ENCODE results near the gene CMTM8. TPM values are rescaled to one million over a fixed set of nuclear protein-coding genes. Genes with fewer than 3 reads are reported as not detected.

CMTM8 gene
- total and polyA plus RNA-seq, 10 of the 15 experiments (the other 5 are each of a cell fraction or from before 2014, with no cell fraction given), result 0.11 to 0.23 TPM; not detected in 8

- in situ Hi-C loops (cut with MboI), result no loop called here
- no peak overlapping the region for H3K4me2 ChIP-seq (ENCODE audit: control insufficient read depth, insufficient read depth)
- H3K9me3 ChIP-seq (replicated peaks; ENCODE audit: control insufficient read depth, insufficient read depth, low read length), result no peaks in the 10 kb centered on the region
- DNase-seq (ENCODE audit: low read depth, low spot score) (no peak), ATAC-seq (no peak), FAIRE-seq (no peak)
- H3K27me3 ChIP-seq (replicated peaks in 1 of 2; ENCODE audit: control insufficient read depth in 2 of 2, insufficient read depth in 2 of 2, low read length in 1 of 2), result no peaks in the 10 kb centered on the region; a peak in 1 of 4 replicates
- no peaks in the 10 kb centered on the region for H3K79me2 ChIP-seq (ENCODE audit: control insufficient read depth, insufficient read depth, low read length)
- CTCF ChIA-PET, result interaction anchor here (1.0 kb wide), 1 partner anchor 9 kb away, joined by 3 read pairs; no protein-coding TSS in a partner anchor
- H2AFZ ChIP-seq (ENCODE audit: control insufficient read depth, low read depth, low read length), result no peak overlapping the region
- SMC1A ChIA-PET (ENCODE audit: uncharacterized antibody, unreplicated experiment), result no interaction called here
- RAD21 ChIA-PET (ENCODE audit: unreplicated experiment), result no interaction called here
- no peaks in the 10 kb centered on the region for H4K20me1 ChIP-seq (ENCODE audit: control insufficient read depth, insufficient read depth)
- POLR2A ChIA-PET, result no interaction called here
- no peaks in the 10 kb centered on the region for H3K4me1 ChIP-seq (ENCODE audit: control insufficient read depth, insufficient read depth, low read length)
- H3K27ac ChIP-seq (ENCODE audit: control insufficient read depth, insufficient read depth), result no peak overlapping the region
- WGBS (ENCODE audit: insufficient coverage, insufficient replicate concordance, low lambda C conversion rate, missing lambda C conversion rate), result 6% methylated on average over 3 of the region's 3 CpGs
- TF ChIP-seq, protein P1, sequence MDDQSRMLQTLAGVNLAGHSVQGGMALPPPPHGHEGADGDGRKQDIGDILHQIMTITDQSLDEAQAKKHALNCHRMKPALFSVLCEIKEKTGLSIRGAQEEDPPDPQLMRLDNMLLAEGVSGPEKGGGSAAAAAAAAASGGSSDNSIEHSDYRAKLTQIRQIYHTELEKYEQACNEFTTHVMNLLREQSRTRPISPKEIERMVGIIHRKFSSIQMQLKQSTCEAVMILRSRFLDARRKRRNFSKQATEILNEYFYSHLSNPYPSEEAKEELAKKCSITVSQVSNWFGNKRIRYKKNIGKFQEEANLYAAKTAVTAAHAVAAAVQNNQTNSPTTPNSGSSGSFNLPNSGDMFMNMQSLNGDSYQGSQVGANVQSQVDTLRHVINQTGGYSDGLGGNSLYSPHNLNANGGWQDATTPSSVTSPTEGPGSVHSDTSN (IDR thresholded peaks at IDR 0.05; ENCODE audit: insufficient replicate concordance, low read depth, low read length), result no peak
- no peak for TF ChIP-seq ZSCAN29 (IDR thresholded peaks at IDR 0.05)
- TF ChIP-seq, protein P2, sequence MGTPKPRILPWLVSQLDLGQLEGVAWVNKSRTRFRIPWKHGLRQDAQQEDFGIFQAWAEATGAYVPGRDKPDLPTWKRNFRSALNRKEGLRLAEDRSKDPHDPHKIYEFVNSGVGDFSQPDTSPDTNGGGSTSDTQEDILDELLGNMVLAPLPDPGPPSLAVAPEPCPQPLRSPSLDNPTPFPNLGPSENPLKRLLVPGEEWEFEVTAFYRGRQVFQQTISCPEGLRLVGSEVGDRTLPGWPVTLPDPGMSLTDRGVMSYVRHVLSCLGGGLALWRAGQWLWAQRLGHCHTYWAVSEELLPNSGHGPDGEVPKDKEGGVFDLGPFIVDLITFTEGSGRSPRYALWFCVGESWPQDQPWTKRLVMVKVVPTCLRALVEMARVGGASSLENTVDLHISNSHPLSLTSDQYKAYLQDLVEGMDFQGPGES (IDR thresholded peaks at IDR 0.05), result no peak
- no peak for TF ChIP-seq SP1 (IDR thresholded peaks at IDR 0.05; ENCODE audit: low read depth, low read length)
- TF ChIP-seq BCL11A (IDR thresholded peaks at IDR 0.05; ENCODE audit: low read depth, low read length), result no peak
- TF ChIP-seq RB1 (IDR thresholded peaks at IDR 0.05; ENCODE audit: borderline replicate concordance), result no peak
- no peak for TF ChIP-seq CHD4 (IDR thresholded peaks at IDR 0.05)
- TF ChIP-seq CBX5 (IDR thresholded peaks at IDR 0.05; ENCODE audit: low read depth), result no peak
- TF ChIP-seq TCF3 (IDR thresholded peaks at IDR 0.05; ENCODE audit: borderline replicate concordance, insufficient read depth, low read depth, low read length), result no peak
- TF ChIP-seq EZH2 (IDR thresholded peaks at IDR 0.05; ENCODE audit: borderline replicate concordance, control insufficient read depth, low read depth, low read length), result no peak
- TF ChIP-seq, protein P3, sequence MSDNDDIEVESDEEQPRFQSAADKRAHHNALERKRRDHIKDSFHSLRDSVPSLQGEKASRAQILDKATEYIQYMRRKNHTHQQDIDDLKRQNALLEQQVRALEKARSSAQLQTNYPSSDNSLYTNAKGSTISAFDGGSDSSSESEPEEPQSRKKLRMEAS (IDR thresholded peaks at IDR 0.05; ENCODE audit: low read depth, low read length), result no peak
- no peak for TF ChIP-seq CREB1 (IDR thresholded peaks at IDR 0.05; ENCODE audit: low read depth)
- no peak for TF ChIP-seq ZBTB33 (IDR thresholded peaks at IDR 0.05)
- no peak for TF ChIP-seq TCF7 (IDR thresholded peaks at IDR 0.05; ENCODE audit: borderline replicate concordance)
- TF ChIP-seq MEF2A (IDR thresholded peaks at IDR 0.05; ENCODE audit: insufficient read depth, low read depth, low read length), result no peak
- TF ChIP-seq MLLT1 (IDR thresholded peaks at IDR 0.05), result no peak
- BruUV-seq (replicated peaks), result no TSS peak
- intact Hi-C loops (cut with micrococcal nuclease; ENCODE audit: unreplicated experiment), result no loop called here
- no peak overlapping the region for H3K9ac ChIP-seq (ENCODE audit: control insufficient read depth, insufficient read depth, low read length)
- H3K36me3 ChIP-seq (ENCODE audit: control insufficient read depth in 2 of 2, insufficient read depth in 2 of 2, low read length in 1 of 2), result no peaks in the 10 kb centered on the region
- no peak overlapping the region for H3K4me3 ChIP-seq
Measured at GRCh38 chr3:32256206-32256605, 17.7 kb downstream of the CMTM8 start.
